HepG2 (cell line): ENCODE data around the gene EEA1.

ENCODE experiments used
- CREB3 ChIP-seq: sonication (generic); formaldehyde crosslinking; IDR thresholded peaks from 2 replicates; pipeline ENCODE4 v1.5.0; 2020; ENCODE audit warnings: missing genetic modification reagents
- CTCF ChIP-seq: sonication (generic); formaldehyde crosslinking; IDR thresholded peaks from 2 replicates; pipeline ENCODE4 v1.5.0; 2020; ENCODE audit warnings: mild to moderate bottlenecking, missing genetic modification reagents, moderate library complexity
- ELF1 ChIP-seq: sonication (generic); formaldehyde crosslinking; IDR thresholded peaks from 2 replicates; pipeline ENCODE4 v1.4.0; 2020; ENCODE audit warnings: missing genetic modification reagents
- FOXJ3 ChIP-seq: sonication (generic); formaldehyde crosslinking; IDR thresholded peaks from 2 replicates; pipeline ENCODE4 v1.4.0; 2020; ENCODE audit warnings: missing genetic modification reagents, mild to moderate bottlenecking, borderline replicate concordance
- MAFK ChIP-seq, 2 experiments: IDR thresholded peaks in 1 of 2; conservative IDR thresholded peaks in 1 of 2; 2 replicates each; pipeline ENCODE4 v1.6.1; 2011; ENCODE audit warnings: improper control_type of control experiment in 2 of 2, low read length in 2 of 2
- NFIC ChIP-seq: IDR thresholded peaks from 2 replicates; pipeline ENCODE4 v1.6.1; 2012; ENCODE audit warnings: mild to moderate bottlenecking, low read length, inconsistent platforms
- RAD51 ChIP-seq: fragments of 450-650 bp; IDR thresholded peaks from 2 replicates; pipeline ENCODE4 v1.6.1; 2016; ENCODE audit warnings: borderline replicate concordance
- RBAK ChIP-seq: sonication (generic); formaldehyde crosslinking; IDR thresholded peaks from 2 replicates; pipeline ENCODE4 v1.5.1; 2020; ENCODE audit warnings: mild to moderate bottlenecking, missing genetic modification reagents
- ZNF280B ChIP-seq: sonication (generic); formaldehyde crosslinking; IDR thresholded peaks from 2 replicates; pipeline ENCODE4 v1.5.0; 2020; ENCODE audit warnings: missing genetic modification reagents, mild to moderate bottlenecking, borderline replicate concordance
- ZNF441 ChIP-seq: sonication (generic); formaldehyde crosslinking; IDR thresholded peaks from 2 replicates; pipeline ENCODE4 v1.7.0; 2021; ENCODE audit warnings: missing genetic modification reagents, borderline replicate concordance
- ZNF513 ChIP-seq: sonication (generic); formaldehyde crosslinking; conservative IDR thresholded peaks from 2 replicates; pipeline ENCODE4 v1.5.0; 2020; ENCODE audit warnings: missing genetic modification reagents
- ZNF75D ChIP-seq: sonication (generic); formaldehyde crosslinking; IDR thresholded peaks from 2 replicates; pipeline ENCODE4 v1.8.1; 2023; ENCODE audit warnings: missing genetic modification reagents, mild to moderate bottlenecking, borderline replicate concordance
- TF ChIP-seq, protein P1 (sequence below): sonication (generic); formaldehyde crosslinking; IDR thresholded peaks from 2 replicates; pipeline ENCODE4 v1.5.1; 2020; ENCODE audit warnings: missing genetic modification reagents, mild to moderate bottlenecking, borderline replicate concordance

GRCh38 chr12:92829686-92830282 lies 99.3 kb downstream of the EEA1 start:
- TF ChIP-seq CTCF (CRISPR knock-in tag) (no peak), RAD51 (no peak), ZNF75D (CRISPR knock-in tag) (no peak), ELF1 (no peak), MAFK (conservative IDR thresholded peaks at IDR 0.05 in 1 of 2, IDR thresholded peaks at IDR 0.05 in 1 of 2; ENCODE audit: low read length in 2 of 2) (no peak), CREB3 (CRISPR knock-in tag) (no peak), ZNF280B (no peak), NFIC (no peak), ZNF513 (CRISPR knock-in tag) (no peak), FOXJ3 (CRISPR knock-in tag) (no peak), RBAK (no peak), ZNF441 (CRISPR knock-in tag) (no peak)
- TF ChIP-seq, protein P1, sequence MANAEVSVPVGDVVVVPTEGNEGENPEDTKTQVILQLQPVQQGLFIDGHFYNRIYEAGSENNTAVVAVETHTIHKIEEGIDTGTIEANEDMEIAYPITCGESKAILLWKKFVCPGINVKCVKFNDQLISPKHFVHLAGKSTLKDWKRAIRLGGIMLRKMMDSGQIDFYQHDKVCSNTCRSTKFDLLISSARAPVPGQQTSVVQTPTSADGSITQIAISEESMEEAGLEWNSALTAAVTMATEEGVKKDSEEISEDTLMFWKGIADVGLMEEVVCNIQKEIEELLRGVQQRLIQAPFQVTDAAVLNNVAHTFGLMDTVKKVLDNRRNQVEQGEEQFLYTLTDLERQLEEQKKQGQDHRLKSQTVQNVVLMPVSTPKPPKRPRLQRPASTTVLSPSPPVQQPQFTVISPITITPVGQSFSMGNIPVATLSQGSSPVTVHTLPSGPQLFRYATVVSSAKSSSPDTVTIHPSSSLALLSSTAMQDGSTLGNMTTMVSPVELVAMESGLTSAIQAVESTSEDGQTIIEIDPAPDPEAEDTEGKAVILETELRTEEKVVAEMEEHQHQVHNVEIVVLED (CRISPR knock-in tag) = no peak
